Retinal pigment epithelial cell (primary cell): ENCODE measurements around the gene PRDM16.

ENCODE experiments used
- DNase-seq: peaks from one replicate; pipeline ENCODE4 v3.0.0-alpha.2; 2010; ENCODE audit warnings: low read depth
- H3K4me3 ChIP-seq: 2 replicates; pipeline ENCODE4 v1.5.1; 2011; ENCODE audit warnings: mild to moderate bottlenecking, low read length, control low read depth, moderate library complexity
- CTCF ChIP-seq: conservative IDR thresholded peaks from 2 replicates; pipeline ENCODE4 v1.5.1; 2011; ENCODE audit warnings: low read depth, low read length, control low read depth, inconsistent platforms

The PRDM16 gene

GRCh38 chr1:3065797-3066196 lies 3.2 kb upstream of the PRDM16 start:
- TF ChIP-seq CTCF, result no peak
- DNase-seq, result no peak

GRCh38 chr1:3066250-3066711 lies 2.7 kb upstream of the PRDM16 start:
- no peak for DNase-seq
- peak; percentile 59 for TF ChIP-seq CTCF

More at GRCh38 chr1:3065797-3066196, 3.2 kb upstream of the PRDM16 start:
- peak overlapping the region; percentile 91 for H3K4me3 ChIP-seq

GRCh38 chr1:3066826-3067225 lies 2.2 kb upstream of the PRDM16 start:
- DNase-seq, result no peak
- no peak for TF ChIP-seq CTCF
- peak overlapping the region; percentile 91 for H3K4me3 ChIP-seq

More at GRCh38 chr1:3066250-3066711, 2.7 kb upstream of the PRDM16 start:
- H3K4me3 ChIP-seq, result peak overlapping the region; percentile 91

- no peak for DNase-seq
- H3K4me3 ChIP-seq, result peak overlapping the region; percentile 91
- no peak for TF ChIP-seq CTCF
Observed at GRCh38 chr1:3067301-3067670, 1.7 kb upstream of the PRDM16 start.

GRCh38 chr1:3067671-3068563 lies 1.1 kb upstream of the PRDM16 start:
- H3K4me3 ChIP-seq, result peak overlapping the region; percentile 91
- no peak for DNase-seq
- no peak for TF ChIP-seq CTCF

- TF ChIP-seq CTCF, result peak; percentile 34
- no peak for DNase-seq
- peak overlapping the region; percentile 62 for H3K4me3 ChIP-seq
Observed at GRCh38 chr1:3069491-3070308, 697 bp downstream of the PRDM16 start.

- peak overlapping the region; percentile 83 for H3K4me3 ChIP-seq
- TF ChIP-seq CTCF, result no peak
- DNase-seq, result no peak
Observed at GRCh38 chr1:3070309-3070643, 1.3 kb downstream of the PRDM16 start.
